ENCODE data around the gene TSC2. TPM values are rescaled to one million over a fixed set of nuclear protein-coding genes. Genes with fewer than 3 reads are reported as not detected.

TSC2 gene
- total and polyA plus RNA-seq, 2 of the 13 experiments (the other 11 are each of a cell fraction or from before 2014, with no cell fraction given), result 19.6 to 40.4 TPM

DNA sequence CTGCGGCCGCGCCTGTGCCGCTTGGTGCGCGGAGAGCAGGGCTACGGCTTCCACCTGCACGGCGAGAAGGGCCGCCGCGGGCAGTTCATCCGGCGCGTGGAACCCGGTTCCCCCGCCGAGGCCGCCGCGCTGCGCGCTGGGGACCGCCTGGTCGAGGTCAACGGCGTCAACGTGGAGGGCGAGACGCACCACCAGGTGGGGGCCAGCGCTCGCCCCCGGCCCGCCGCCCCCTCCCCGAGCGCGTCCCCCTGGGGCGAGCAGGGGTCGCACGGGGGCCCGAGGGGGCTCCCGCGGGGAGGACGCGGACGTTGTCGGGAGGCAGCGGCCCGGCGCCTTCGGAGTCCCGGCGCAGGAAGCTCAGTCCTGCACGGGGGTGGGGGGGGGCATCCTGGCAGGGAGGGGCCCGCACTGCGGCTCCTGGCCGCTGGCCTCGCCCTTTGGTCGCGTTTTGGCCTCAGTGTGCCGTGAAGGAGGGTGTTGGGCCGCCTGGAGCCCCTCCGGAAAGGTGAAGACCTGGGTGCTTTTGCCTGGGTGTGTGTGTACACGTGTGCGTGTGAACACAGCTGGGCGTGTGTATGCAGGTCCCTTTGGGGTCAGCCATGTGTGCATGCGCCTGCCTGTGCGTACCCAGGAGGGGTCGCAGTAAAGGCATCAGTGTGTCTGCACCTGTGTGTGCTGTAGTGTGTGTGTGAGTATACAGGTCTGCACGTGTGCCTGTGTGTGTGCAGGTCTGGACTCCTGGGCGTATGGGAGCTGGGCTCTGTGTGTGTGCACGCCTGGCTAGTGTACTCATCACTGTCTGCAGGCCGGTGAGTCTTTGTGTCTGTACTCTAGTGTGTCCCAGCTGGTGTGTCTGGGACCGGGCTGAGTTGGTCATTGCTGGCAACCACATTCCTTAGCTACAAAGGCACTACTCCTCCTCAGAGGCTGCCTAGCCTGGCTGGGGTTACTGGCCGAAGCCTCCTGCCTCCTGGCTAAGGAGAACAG, 20.5 kb upstream of the TSC2 start (continued):
- TF ChIP-seq NR2F1 (CRISPR knock-in tag; IDR thresholded peaks at IDR 0.05) (0 out of 4 replicates have a peak, but pooled peaks of 1 of the 2 experiments have one; percentile 21), ZNF891 (CRISPR knock-in tag; IDR thresholded peaks at IDR 0.05) (peak; percentile 58), THAP11 (CRISPR knock-in tag; IDR thresholded peaks at IDR 0.05) (peak; percentile 59; the same call in 1 of the 2 replicates), TGIF2 (CRISPR knock-in tag; IDR thresholded peaks at IDR 0.05) (no peak), HNF4A (CRISPR knock-in tag; IDR thresholded peaks at IDR 0.05) (0 out of 2 replicates have a peak, but pooled peaks have one; percentile 8), CENPT (CRISPR knock-in tag; IDR thresholded peaks at IDR 0.05; ENCODE audit: low read depth) (peak; percentile 69; the same call in 1 of the 2 replicates), NR1H2 (CRISPR knock-in tag; IDR thresholded peaks at IDR 0.05; ENCODE audit: borderline replicate concordance, low read depth) (no peak; the same call in 1 of the 2 replicates), NFIB (CRISPR knock-in tag; IDR thresholded peaks at IDR 0.05; ENCODE audit: borderline replicate concordance) (peak; percentile 17; the same call in 1 of the 2 replicates), RARA (CRISPR knock-in tag; IDR thresholded peaks at IDR 0.05) (peak; percentile 49; the same call in 1 of the 2 replicates), NR2C2 (CRISPR knock-in tag; IDR thresholded peaks at IDR 0.05; ENCODE audit: borderline replicate concordance) (0 out of 2 replicates have a peak, but pooled peaks have one; percentile 19), BRCA1 (CRISPR knock-in tag; IDR thresholded peaks at IDR 0.05) (no peak), FOXA3 (CRISPR knock-in tag; IDR thresholded peaks at IDR 0.05) (0 out of 2 replicates have a peak, but pooled peaks have one; percentile 21)
- TF ChIP-seq, protein P1, sequence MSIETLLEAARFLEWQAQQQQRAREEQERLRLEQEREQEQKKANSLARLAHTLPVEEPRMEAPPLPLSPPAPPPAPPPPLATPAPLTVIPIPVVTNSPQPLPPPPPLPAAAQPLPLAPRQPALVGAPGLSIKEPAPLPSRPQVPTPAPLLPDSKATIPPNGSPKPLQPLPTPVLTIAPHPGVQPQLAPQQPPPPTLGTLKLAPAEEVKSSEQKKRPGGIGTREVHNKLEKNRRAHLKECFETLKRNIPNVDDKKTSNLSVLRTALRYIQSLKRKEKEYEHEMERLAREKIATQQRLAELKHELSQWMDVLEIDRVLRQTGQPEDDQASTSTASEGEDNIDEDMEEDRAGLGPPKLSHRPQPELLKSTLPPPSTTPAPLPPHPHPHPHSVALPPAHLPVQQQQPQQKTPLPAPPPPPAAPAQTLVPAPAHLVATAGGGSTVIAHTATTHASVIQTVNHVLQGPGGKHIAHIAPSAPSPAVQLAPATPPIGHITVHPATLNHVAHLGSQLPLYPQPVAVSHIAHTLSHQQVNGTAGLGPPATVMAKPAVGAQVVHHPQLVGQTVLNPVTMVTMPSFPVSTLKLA (IDR thresholded peaks at IDR 0.05), result peak; percentile 72
- TF ChIP-seq, protein P2, sequence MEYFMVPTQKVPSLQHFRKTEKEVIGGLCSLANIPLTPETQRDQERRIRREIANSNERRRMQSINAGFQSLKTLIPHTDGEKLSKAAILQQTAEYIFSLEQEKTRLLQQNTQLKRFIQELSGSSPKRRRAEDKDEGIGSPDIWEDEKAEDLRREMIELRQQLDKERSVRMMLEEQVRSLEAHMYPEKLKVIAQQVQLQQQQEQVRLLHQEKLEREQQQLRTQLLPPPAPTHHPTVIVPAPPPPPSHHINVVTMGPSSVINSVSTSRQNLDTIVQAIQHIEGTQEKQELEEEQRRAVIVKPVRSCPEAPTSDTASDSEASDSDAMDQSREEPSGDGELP (IDR thresholded peaks at IDR 0.05; ENCODE audit: borderline replicate concordance, low read depth), result peak; percentile 81
- TF ChIP-seq, protein P3, sequence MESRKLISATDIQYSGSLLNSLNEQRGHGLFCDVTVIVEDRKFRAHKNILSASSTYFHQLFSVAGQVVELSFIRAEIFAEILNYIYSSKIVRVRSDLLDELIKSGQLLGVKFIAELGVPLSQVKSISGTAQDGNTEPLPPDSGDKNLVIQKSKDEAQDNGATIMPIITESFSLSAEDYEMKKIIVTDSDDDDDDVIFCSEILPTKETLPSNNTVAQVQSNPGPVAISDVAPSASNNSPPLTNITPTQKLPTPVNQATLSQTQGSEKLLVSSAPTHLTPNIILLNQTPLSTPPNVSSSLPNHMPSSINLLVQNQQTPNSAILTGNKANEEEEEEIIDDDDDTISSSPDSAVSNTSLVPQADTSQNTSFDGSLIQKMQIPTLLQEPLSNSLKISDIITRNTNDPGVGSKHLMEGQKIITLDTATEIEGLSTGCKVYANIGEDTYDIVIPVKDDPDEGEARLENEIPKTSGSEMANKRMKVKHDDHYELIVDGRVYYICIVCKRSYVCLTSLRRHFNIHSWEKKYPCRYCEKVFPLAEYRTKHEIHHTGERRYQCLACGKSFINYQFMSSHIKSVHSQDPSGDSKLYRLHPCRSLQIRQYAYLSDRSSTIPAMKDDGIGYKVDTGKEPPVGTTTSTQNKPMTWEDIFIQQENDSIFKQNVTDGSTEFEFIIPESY (CRISPR knock-in tag; IDR thresholded peaks at IDR 0.05), result peak; percentile 89; the same call in 1 of the 2 replicates
- TF ChIP-seq, protein P4, sequence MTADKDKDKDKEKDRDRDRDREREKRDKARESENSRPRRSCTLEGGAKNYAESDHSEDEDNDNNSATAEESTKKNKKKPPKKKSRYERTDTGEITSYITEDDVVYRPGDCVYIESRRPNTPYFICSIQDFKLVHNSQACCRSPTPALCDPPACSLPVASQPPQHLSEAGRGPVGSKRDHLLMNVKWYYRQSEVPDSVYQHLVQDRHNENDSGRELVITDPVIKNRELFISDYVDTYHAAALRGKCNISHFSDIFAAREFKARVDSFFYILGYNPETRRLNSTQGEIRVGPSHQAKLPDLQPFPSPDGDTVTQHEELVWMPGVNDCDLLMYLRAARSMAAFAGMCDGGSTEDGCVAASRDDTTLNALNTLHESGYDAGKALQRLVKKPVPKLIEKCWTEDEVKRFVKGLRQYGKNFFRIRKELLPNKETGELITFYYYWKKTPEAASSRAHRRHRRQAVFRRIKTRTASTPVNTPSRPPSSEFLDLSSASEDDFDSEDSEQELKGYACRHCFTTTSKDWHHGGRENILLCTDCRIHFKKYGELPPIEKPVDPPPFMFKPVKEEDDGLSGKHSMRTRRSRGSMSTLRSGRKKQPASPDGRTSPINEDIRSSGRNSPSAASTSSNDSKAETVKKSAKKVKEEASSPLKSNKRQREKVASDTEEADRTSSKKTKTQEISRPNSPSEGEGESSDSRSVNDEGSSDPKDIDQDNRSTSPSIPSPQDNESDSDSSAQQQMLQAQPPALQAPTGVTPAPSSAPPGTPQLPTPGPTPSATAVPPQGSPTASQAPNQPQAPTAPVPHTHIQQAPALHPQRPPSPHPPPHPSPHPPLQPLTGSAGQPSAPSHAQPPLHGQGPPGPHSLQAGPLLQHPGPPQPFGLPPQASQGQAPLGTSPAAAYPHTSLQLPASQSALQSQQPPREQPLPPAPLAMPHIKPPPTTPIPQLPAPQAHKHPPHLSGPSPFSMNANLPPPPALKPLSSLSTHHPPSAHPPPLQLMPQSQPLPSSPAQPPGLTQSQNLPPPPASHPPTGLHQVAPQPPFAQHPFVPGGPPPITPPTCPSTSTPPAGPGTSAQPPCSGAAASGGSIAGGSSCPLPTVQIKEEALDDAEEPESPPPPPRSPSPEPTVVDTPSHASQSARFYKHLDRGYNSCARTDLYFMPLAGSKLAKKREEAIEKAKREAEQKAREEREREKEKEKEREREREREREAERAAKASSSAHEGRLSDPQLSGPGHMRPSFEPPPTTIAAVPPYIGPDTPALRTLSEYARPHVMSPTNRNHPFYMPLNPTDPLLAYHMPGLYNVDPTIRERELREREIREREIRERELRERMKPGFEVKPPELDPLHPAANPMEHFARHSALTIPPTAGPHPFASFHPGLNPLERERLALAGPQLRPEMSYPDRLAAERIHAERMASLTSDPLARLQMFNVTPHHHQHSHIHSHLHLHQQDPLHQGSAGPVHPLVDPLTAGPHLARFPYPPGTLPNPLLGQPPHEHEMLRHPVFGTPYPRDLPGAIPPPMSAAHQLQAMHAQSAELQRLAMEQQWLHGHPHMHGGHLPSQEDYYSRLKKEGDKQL (CRISPR knock-in tag; IDR thresholded peaks at IDR 0.05; ENCODE audit: low read depth), result no peak
